ENCODE measurements around the gene NUDT8. TPM values are rescaled to one million over a fixed set of nuclear protein-coding genes. Genes with fewer than 3 reads are reported as not detected.
A peak's percentile ranks its signal among the peaks of the same experiment; 100 is the strongest.

Gene NUDT8
- total RNA-seq, 1 donor from 2014 or later: 102 TPM

DNA sequence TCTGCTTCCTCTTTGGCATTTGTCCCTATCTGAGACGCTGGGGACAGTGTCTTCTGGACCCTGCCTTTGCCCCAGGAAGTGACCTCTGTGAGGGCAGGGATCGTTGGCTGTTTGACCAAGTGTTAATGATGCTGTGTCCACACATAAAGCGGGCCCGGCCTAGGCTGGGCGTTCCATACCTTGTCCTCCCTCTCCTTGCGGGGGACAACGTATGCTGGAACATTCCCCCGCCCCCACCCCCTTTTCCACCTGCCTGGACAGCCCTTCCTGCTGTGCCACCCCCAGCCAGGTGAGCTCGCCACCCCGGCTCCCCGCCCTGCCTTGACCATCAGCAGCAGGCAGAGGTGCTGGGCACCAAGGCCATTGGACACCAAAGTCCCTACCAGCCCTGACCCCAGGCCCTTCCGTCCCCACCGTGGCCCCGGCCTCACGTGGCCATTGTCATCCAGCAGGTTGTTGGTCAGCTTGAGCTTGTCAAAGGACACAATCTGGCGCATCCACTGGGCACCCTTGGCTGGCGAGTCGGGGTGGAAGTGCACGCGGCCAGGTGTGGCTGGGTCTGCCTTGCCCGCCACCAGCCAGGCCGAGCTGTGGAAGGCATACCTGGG lies 4.1 kb upstream of the NUDT8 start:
- H3K9me3 ChIP-seq (replicated peaks): no peaks in the 10 kb centered on the region
- DNase-seq: no peak
- TF ChIP-seq, protein P1, sequence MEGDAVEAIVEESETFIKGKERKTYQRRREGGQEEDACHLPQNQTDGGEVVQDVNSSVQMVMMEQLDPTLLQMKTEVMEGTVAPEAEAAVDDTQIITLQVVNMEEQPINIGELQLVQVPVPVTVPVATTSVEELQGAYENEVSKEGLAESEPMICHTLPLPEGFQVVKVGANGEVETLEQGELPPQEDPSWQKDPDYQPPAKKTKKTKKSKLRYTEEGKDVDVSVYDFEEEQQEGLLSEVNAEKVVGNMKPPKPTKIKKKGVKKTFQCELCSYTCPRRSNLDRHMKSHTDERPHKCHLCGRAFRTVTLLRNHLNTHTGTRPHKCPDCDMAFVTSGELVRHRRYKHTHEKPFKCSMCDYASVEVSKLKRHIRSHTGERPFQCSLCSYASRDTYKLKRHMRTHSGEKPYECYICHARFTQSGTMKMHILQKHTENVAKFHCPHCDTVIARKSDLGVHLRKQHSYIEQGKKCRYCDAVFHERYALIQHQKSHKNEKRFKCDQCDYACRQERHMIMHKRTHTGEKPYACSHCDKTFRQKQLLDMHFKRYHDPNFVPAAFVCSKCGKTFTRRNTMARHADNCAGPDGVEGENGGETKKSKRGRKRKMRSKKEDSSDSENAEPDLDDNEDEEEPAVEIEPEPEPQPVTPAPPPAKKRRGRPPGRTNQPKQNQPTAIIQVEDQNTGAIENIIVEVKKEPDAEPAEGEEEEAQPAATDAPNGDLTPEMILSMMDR (IDR thresholded peaks at IDR 0.05; ENCODE audit: borderline replicate concordance): no peak
- H3K27ac ChIP-seq (replicated peaks): no peak overlapping the region
- peaks cover 15% of the 10 kb centered on the region for H3K27me3 ChIP-seq (ENCODE audit: low read depth)
- peaks cover 31% of the 10 kb centered on the region for H3K4me1 ChIP-seq
- H3K36me3 ChIP-seq: no peaks in the 10 kb centered on the region
- H3K4me3 ChIP-seq: no peak overlapping the region
- intact Hi-C loops (cut with micrococcal nuclease): no loop called here

DNA sequence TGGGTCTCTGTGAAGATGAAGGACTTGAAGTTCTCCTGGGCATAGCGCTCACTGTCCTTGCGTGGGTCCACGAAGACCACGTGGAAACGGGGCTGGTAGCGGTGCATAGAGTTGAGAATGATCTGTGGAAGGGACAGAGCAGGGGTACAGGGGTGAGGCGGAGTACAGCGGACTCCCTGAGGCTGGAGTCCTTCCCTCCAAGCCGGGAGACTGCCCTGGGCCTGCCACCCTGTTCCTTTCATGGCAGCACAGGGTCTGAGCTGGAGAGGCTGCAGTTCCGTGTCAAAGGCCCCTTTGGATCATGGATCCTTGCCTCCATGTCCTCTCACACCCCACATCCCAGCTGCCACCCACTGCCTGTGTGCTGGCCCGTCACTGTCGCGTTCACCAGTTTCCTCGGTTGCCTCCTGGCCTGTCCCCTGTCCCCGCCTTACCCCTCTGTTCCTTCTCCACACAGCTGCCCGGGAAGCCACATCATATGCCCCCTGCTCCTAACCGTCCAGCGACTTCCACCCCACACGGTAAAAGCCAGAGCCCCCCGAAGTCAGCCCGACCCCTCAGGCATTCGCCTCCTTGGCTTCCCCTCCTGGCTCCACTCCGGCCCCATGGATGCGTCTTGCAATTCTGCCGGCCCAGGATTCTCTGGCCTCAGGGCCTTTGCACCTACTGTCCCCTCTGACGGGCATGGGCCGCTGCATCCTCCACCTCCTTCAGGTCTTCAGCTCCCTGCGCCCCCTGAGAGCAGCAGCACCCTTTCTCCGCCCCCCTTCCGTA lies 3.4 kb upstream of the NUDT8 start:
- intact Hi-C loops (cut with micrococcal nuclease): no loop called here
- no peak overlapping the region for H3K4me3 ChIP-seq
- TF ChIP-seq, protein P1 (IDR thresholded peaks at IDR 0.05; ENCODE audit: borderline replicate concordance): no peak
- peaks cover 12% of the 10 kb centered on the region for H3K27me3 ChIP-seq (ENCODE audit: low read depth)
- no peaks in the 10 kb centered on the region for H3K9me3 ChIP-seq (replicated peaks)
- no peak for DNase-seq
- H3K36me3 ChIP-seq: no peaks in the 10 kb centered on the region
- peaks cover 38% of the 10 kb centered on the region for H3K4me1 ChIP-seq
- peak overlapping the region; percentile 99 for H3K27ac ChIP-seq (replicated peaks)

DNA sequence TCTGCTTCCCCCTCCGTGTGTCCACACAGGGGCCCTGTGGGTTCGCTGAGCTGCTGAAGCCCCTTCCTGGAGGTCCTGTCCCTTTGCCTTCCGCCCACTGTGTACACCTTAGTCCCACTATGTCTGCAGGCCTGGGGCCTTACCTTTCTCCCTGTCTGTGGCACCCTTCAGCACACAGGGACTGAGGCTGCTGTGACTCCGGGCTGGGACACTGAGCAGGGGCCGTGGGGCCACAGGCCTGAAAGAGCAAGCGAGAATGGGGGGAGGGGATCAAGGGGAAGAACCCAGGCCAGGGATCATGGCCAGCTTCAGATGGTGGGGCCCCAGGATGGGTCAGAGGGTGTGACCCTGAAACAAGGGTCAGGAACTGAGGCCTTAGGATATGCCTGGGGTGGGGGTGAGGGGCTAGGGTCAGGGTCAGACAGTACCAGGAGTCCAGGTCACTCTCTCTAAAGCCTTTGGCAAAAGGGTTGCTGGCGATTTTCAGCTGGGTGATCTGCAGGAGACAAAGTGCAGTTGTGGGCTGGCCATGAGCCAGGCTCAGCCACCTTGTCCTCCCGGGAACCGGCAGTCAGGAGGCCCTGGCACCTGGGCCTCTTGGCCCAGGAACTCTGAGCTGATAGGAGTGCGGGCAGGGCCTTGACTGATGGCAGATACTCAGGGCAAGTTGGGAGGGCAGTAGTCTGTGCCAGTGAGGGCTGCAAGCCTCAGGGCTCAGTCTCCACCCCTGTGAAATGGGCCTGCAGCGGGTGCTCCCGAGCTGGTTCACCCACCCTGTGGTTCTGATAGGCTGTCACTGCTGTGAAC lies 2.6 kb upstream of the NUDT8 start:
- intact Hi-C loops (cut with micrococcal nuclease): no loop called here
- Histone ChIP-seq H3K27me3 (ENCODE audit: low read depth) (peaks cover 12% of the 10 kb centered on the region), H3K9me3 (replicated peaks) (no peaks in the 10 kb centered on the region), H3K36me3 (no peaks in the 10 kb centered on the region), H3K4me1 (peaks cover 45% of the 10 kb centered on the region), H3K27ac (replicated peaks) (peak overlapping the region; percentile 99), H3K4me3 (no peak overlapping the region)
- TF ChIP-seq, protein P1 (IDR thresholded peaks at IDR 0.05; ENCODE audit: borderline replicate concordance): no peak
- DNase-seq: peak; percentile 73

DNA sequence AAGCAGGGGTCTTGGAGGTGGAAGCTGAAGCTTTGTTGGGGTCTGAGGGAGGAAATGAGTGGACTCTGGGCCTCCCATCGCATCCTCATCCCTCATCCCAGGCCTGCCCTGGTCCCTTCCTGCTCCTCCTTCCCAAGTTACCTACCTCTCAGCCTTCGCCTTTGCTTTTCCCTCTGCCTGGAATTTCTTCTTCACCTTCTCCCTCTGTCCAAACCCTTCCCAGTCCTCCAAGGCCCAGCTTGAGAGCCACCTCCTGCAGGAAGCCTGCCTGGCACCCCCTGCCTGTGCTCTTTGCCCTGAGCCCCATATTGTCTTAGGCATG lies 2.1 kb upstream of the NUDT8 start:
- H3K27me3 ChIP-seq (ENCODE audit: low read depth): peaks cover 12% of the 10 kb centered on the region
- intact Hi-C loops (cut with micrococcal nuclease): no loop called here

DNA sequence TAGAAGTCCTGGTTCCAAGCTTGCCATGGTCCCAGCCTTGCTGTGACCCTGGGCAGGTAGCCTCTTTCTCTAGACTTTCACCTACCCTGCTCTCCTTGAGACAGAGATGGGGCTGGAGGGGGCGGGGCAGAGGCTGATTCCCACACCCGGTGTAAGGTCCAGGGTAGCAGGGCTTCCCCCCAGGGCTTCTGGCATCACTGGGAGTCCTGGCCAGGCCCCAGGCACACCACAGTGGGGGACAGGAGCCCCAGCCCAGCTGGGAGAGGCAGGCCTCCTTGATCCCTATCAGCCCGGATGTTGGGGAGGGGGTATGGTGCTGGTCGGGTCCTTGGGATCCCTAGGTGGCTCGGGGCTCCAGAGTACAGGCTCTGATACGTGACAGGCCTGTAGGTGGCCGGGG lies 1.7 kb upstream of the NUDT8 start:
- H3K27ac ChIP-seq (replicated peaks): peak overlapping the region; percentile 99
- TF ChIP-seq, protein P1 (IDR thresholded peaks at IDR 0.05; ENCODE audit: borderline replicate concordance): no peak
- H3K9me3 ChIP-seq (replicated peaks): no peaks in the 10 kb centered on the region
- H3K4me3 ChIP-seq: no peak overlapping the region
- no peaks in the 10 kb centered on the region for H3K36me3 ChIP-seq
- intact Hi-C loops (cut with micrococcal nuclease): no loop called here
- DNase-seq: no peak
- H3K27me3 ChIP-seq (ENCODE audit: low read depth): peaks cover 12% of the 10 kb centered on the region
- peaks cover 45% of the 10 kb centered on the region for H3K4me1 ChIP-seq

More for the DNA sequence above, 2.1 kb upstream of the NUDT8 start:
- H3K4me1 ChIP-seq: peaks cover 45% of the 10 kb centered on the region
- TF ChIP-seq, protein P1 (IDR thresholded peaks at IDR 0.05; ENCODE audit: borderline replicate concordance): no peak
- DNase-seq: no peak
- H3K4me3 ChIP-seq: no peak overlapping the region
- no peaks in the 10 kb centered on the region for H3K9me3 ChIP-seq (replicated peaks)
- peak overlapping the region; percentile 99 for H3K27ac ChIP-seq (replicated peaks)
- no peaks in the 10 kb centered on the region for H3K36me3 ChIP-seq

All from left ventricle myocardium inferior (tissue), 1 donor.